GM19238 (cell line): ENCODE data around the gene PUM2.
"Not testable (repeated sequence)": the region's sequence is repeated elsewhere in the genome, so short reads cannot be mapped to it uniquely, and the experiment has no call there.

Experiments used
- DNase-seq: peaks from one replicate; pipeline ENCODE4 v3.0.0; 2011; ENCODE audit warnings: low spot score; ENCODE audit not compliant: insufficient read length

Gene PUM2

DNA sequence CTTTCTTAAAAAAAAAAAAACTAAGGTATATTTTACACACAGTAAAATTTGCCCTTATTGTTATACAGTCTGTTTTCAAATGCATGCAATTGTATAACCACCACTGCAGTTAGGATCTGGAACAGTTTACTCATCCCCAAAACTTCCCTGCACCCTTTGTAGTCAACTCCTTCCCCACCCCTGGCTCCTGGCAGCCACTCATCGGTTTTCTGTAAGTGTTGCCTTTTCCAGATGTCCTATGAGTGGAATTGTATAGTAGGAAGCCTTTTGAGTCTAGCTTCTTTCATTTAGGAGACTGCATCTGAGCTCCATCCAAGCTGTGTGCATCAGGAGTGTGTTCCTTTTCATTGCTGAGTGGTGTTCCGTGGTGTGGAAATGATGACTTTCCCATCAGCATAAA lies 116.0 kb downstream of the PUM2 start:
- DNase-seq, result not testable (repeated sequence)

DNA sequence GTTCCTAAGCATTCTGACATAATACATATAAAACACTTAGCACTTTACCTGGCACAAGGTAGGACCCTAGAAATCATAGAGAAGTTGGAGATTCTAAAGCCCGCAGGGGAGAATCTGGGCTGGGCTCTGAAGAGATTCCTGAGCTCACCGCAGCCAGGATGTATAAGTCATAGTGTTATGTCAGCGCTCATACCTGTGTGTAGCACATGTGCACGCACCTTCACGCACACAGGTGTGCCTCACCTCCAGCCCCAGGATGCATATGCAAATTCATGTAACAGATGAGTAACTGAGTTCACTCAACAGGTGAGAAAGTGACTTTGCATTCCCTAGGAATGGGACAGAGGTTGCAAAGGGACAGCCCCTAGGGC lies 117.8 kb downstream of the PUM2 start:
- no peak for DNase-seq

GRCh38 chr2:20231598-20232026 lies 119.0 kb downstream of the PUM2 start:
- DNase-seq, result no peak

- no peak for DNase-seq
Observed at GRCh38 chr2:20231159-20231558, 119.5 kb downstream of the PUM2 start.

GRCh38 chr2:20230114-20230425 lies 120.6 kb downstream of the PUM2 start:
- DNase-seq, result no peak

DNA sequence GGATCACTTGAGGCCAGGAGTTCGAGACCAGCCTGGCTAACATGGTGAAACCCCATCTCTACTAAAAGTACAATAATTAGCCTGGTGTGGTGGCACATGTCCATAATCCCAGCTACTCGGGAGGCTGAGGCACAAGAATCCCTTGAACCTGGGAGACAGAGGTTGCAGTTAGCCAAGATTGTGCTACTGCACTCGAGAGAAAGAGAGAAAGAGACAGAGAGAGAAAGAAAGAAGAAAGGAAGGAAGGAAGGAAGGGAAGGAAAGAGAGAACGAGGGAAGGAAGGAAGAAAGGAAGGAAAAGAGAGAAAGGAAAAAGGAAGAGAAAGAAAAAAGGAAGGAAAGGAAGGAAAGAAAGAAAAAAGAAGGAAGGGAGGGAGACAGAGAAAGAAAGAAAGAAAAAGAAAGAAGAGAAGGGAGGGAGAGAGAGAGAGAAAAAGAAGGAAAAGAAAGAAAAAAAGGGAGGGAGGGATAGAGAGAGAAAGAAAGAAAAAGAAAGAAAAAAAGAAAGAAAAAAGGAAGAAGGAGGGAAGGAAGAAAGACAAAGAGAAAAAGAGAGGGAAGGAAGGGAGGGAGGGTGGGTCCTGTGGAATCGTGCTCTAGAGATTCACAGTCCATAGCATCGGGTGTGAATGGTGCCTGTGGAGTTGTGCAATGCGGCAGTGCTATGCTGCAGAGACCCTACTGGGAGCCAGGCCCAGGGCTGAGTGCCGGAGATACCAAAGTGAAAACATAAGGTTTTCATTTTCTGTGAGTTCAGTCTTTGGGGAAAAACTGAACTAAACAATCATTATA lies 121.1 kb downstream of the PUM2 start:
- DNase-seq, result no peak

DNA sequence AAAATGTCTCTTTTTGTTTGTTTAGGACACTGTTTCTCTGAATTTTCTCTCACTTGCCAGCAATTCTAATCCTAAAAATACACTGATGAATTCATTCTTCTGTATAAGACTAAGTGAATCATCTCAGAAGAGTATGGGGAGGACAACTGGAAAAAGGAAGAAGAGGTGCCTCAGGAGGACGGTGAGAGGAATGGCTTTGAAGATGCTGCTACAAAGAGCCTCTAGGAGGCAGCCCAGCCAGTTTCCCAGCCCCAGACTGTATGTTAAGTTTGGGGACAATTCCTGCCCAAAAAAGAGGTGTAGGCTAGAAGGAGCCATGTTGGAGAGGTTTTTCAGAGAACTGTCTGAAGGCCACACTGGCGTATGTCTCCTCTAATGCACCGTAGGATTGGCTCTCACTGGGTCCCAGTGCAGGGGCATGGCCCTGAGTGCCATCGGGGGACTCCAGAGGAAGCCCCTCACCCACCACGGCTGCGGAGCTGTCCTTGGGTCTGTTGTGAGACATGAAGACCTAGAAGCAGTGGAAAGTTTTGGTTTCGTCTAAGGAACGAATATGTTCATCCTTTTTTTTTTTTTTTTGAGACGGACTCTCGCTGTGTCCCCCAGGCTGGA lies 122.6 kb downstream of the PUM2 start:
- DNase-seq, result no peak

GRCh38 chr2:20226152-20226545 lies 124.5 kb downstream of the PUM2 start:
- DNase-seq, result no peak

GRCh38 chr2:20225294-20226151 lies 125.1 kb downstream of the PUM2 start:
- peak; percentile 73 for DNase-seq

DNA sequence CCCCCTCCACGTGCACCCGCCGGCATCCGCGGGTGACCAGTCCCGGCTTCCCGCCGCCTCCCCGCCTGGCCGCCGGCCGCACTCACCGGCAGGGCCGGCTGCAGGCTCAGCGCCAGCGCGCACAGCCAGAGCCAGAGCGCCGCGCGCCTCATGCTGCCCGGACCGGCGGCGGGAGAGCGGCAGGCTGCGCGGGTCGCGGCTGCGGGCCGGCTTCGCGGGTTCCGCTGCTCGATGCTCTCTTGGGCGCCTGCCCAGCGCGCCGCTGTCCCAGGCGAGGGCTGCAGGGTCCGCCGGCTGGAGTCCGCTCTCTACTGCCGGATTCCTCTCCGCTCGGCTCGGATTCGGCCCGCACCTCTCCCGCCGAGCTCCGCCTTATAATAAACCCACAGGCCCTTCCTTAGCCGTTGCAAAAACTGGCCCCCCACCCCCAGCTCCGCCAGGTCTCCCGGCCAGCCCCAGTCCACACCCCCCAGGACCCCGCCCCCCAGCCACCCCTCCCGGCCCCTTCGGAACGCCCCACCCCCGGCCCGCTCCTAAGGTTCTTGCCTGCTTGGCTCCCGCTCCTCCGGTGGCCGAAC lies 125.8 kb downstream of the PUM2 start, which contains the start of gene SDC1:
SDC1 (minus strand) TSS at position 415 of the 578 bp plus-strand sequence; CDS start at position 152, 263 bp downstream.
- DNase-seq, result no peak

- no peak for DNase-seq
Observed at GRCh38 chr2:20224164-20224715, 126.4 kb downstream of the PUM2 start.

- DNase-seq, result peak; percentile 45
Observed at GRCh38 chr2:20223407-20224163, 127.1 kb downstream of the PUM2 start.

- DNase-seq, result no peak
Observed at GRCh38 chr2:20222769-20223406, 127.8 kb downstream of the PUM2 start.

GRCh38 chr2:20222014-20222768 lies 128.5 kb downstream of the PUM2 start:
- no peak for DNase-seq

- DNase-seq, result no peak
Observed at GRCh38 chr2:20221555-20221973, 129.1 kb downstream of the PUM2 start.

GRCh38 chr2:20220806-20221554 lies 129.7 kb downstream of the PUM2 start:
- DNase-seq, result no peak

DNA sequence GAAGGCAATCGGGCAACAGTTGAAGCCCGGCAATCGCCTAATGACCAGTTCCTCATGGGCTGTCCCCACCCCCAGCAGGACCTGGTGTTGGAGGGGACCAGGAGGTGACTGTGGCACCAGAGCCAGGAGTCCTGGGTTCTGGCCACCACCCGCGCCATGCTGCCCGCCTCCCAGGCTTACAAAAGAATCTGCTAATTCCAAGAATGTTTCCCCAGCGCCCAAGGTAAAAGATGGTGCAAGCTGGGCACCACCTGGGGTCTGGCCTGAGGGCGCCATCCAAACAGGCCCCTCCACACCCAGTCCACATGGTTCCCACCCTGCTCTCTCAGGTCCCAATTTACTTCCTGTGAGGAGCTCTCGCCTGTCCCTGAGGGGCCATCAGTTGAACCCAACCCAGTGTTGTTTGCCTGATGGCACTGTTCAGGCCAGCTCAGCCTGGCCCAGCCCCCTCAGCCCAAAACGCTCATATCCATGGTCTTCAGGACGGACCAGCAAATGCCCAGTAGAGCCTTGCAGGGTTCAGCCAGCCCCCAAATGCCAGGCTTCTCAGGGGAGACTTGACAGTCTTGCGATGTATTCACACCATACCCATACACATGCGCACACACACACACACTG lies 130.8 kb downstream of the PUM2 start:
- no peak for DNase-seq
